IMR-90 (cell line): Measurements from ENCODE around the gene SEMA4D. TPM values are rescaled to one million over a fixed set of nuclear protein-coding genes. Genes with fewer than 3 reads are reported as not detected.
A peak's percentile ranks its signal among the peaks of the same experiment; 100 is the strongest.

Source experiments
- ATAC-seq: fragments of 200-7000 bp; cut with Tn5 transposase; 2 replicates; pipeline ENCODE4 v1.9.1; 2020; ENCODE audit warnings: low read depth, mild to moderate bottlenecking, moderate library complexity
- BruUV-seq: library from RNA; stranded (reverse); fragments of 400-500 nt; replicated peaks from 2 replicates; lab custom pipeline; 2021; lab: Mats Ljungman, UMichigan
- CTCF ChIA-PET: fragments of 300-600 bp; formaldehyde crosslinking; extraction: SDS; loops from one replicate; lab custom pipeline; 2021; ENCODE audit warnings: antibody characterized with exemption; lab: Yijun Ruan, JAX
- POLR2A ChIA-PET: fragments of 300-600 bp; sonication (Branson Sonifier 250); formaldehyde crosslinking; loops from one replicate; lab custom pipeline; 2022; ENCODE audit warnings: antibody characterized with exemption; ENCODE audit not compliant: unreplicated experiment; lab: Charles Lee
- DNase-seq: peaks from one replicate; pipeline ENCODE4 v3.0.0; 2013
- H2AFZ ChIP-seq: replicated peaks from 2 replicates; pipeline ENCODE3; 2013; ENCODE audit warnings: low read length, mild to moderate bottlenecking; ENCODE audit not compliant: poor library complexity
- H2AK5ac ChIP-seq: 2 replicates; pipeline ENCODE4 v1.6.1; 2013; ENCODE audit warnings: low read depth, low read length, inconsistent platforms
- H2AK9ac ChIP-seq: replicated peaks from 2 replicates; pipeline ENCODE3; 2013; ENCODE audit warnings: mild to moderate bottlenecking, low read depth, low read length, moderate library complexity; ENCODE audit not compliant: poor library complexity
- H2BK120ac ChIP-seq: 2 replicates; pipeline ENCODE4 v1.6.1; 2013; ENCODE audit warnings: low read depth, low read length, inconsistent platforms
- H2BK15ac ChIP-seq: 3 replicates; pipeline ENCODE4 v1.6.1; 2013; ENCODE audit warnings: low read depth, low read length, inconsistent platforms
- H2BK20ac ChIP-seq: 2 replicates; pipeline ENCODE4 v1.6.1; 2013; ENCODE audit warnings: low read depth, mild to moderate bottlenecking, inconsistent platforms, low read length, moderate library complexity
- H2BK5ac ChIP-seq: 2 replicates; pipeline ENCODE4 v1.6.1; 2013; ENCODE audit warnings: mild to moderate bottlenecking, low read depth, low read length, inconsistent platforms; ENCODE audit not compliant: poor library complexity, severe bottlenecking
- H3K14ac ChIP-seq: replicated peaks from 2 replicates; pipeline ENCODE4 v1.6.1; 2013; ENCODE audit warnings: low read depth, low read length, inconsistent platforms
- H3K18ac ChIP-seq: 2 replicates; pipeline ENCODE4 v1.6.1; 2013; ENCODE audit warnings: low read depth, low read length, control low read depth
- H3K23ac ChIP-seq: 2 replicates; pipeline ENCODE4 v1.6.1; 2013; ENCODE audit warnings: low read depth, low read length, inconsistent platforms
- H3K27ac ChIP-seq: 2 replicates; pipeline ENCODE4 v1.5.1; 2013; ENCODE audit warnings: mild to moderate bottlenecking, control low read depth, low read length; ENCODE audit not compliant: insufficient read depth
- H3K27me3 ChIP-seq: 2 replicates; pipeline ENCODE4 v1.6.1; 2013; ENCODE audit warnings: low read length; ENCODE audit not compliant: control insufficient read depth, insufficient read depth
- H3K36me3 ChIP-seq: 2 replicates; pipeline ENCODE4 v1.6.1; 2013; ENCODE audit warnings: low read length, mixed read lengths; ENCODE audit not compliant: control insufficient read depth, insufficient read depth
- H3K4ac ChIP-seq: 2 replicates; pipeline ENCODE4 v1.6.1; 2013; ENCODE audit warnings: low read depth, low read length, inconsistent platforms
- H3K4me1 ChIP-seq: 2 replicates; pipeline ENCODE4 v1.6.1; 2013; ENCODE audit warnings: low read length, mixed read lengths; ENCODE audit not compliant: control insufficient read depth, insufficient read depth
- H3K4me2 ChIP-seq: 2 replicates; pipeline ENCODE4 v1.6.1; 2013; ENCODE audit warnings: low read depth, mild to moderate bottlenecking, control low read depth, low read length, moderate library complexity
- H3K4me3 ChIP-seq: 2 replicates; pipeline ENCODE4 v1.5.1; 2013; ENCODE audit warnings: low read depth, mild to moderate bottlenecking, control low read depth, low read length, moderate library complexity; ENCODE audit not compliant: insufficient read depth
- H3K56ac ChIP-seq: 2 replicates; pipeline ENCODE4 v1.6.1; 2013; ENCODE audit warnings: low read length, inconsistent platforms; ENCODE audit not compliant: insufficient read depth; ENCODE audit errors: extremely low read depth
- H3K79me1 ChIP-seq, 2 experiments: 2 replicates each; pipeline ENCODE4 v1.6.1; 2013; ENCODE audit warnings: low read length in 2 of 2, inconsistent platforms in 1 of 2, low read depth in 1 of 2
- H3K9ac ChIP-seq: 2 replicates; pipeline ENCODE4 v1.6.1; 2013; ENCODE audit warnings: low read depth, low read length, control low read depth
- H3K9me1 ChIP-seq: 2 replicates; pipeline ENCODE4 v1.6.1; 2013; ENCODE audit warnings: low read length, inconsistent platforms; ENCODE audit not compliant: insufficient read depth
- H3K9me3 ChIP-seq: 2 replicates; pipeline ENCODE4 v1.6.1; 2013; ENCODE audit warnings: low read length; ENCODE audit not compliant: control insufficient read depth, insufficient read depth
- H4K20me1 ChIP-seq: 2 replicates; pipeline ENCODE4 v1.6.1; 2013; ENCODE audit warnings: low read length, inconsistent platforms; ENCODE audit not compliant: insufficient read depth
- H4K5ac ChIP-seq: 2 replicates; pipeline ENCODE4 v1.6.1; 2013; ENCODE audit warnings: mild to moderate bottlenecking, low read depth, low read length, control low read depth
- H4K8ac ChIP-seq, 2 experiments: 2 replicates each; pipeline ENCODE4 v1.6.1; 2013; ENCODE audit warnings: low read depth in 2 of 2, low read length in 2 of 2, control low read depth in 1 of 2, inconsistent platforms in 1 of 2
- H4K91ac ChIP-seq: 2 replicates; pipeline ENCODE4 v1.6.1; 2013; ENCODE audit warnings: low read depth, low read length, inconsistent platforms; ENCODE audit not compliant: insufficient read depth
- BHLHE40 ChIP-seq: fragments of 150-350 bp; IDR thresholded peaks from 2 replicates; pipeline ENCODE4 v1.6.1; 2016; ENCODE audit warnings: mild to moderate bottlenecking, low read depth, low read length
- CEBPB ChIP-seq: IDR thresholded peaks from 2 replicates; pipeline ENCODE4 v1.6.1; 2012; ENCODE audit warnings: low read depth, low read length, improper control_type of control experiment
- CHD1 ChIP-seq: IDR thresholded peaks from 2 replicates; pipeline ENCODE4 v1.6.1; 2012; ENCODE audit warnings: low read depth, low read length, improper control_type of control experiment
- CTCF ChIP-seq: conservative IDR thresholded peaks from 2 replicates; pipeline ENCODE4 v1.5.1; 2012; ENCODE audit warnings: mild to moderate bottlenecking, low read depth, low read length, improper control_type of control experiment
- ELK1 ChIP-seq: fragments of 150-350 bp; IDR thresholded peaks from 2 replicates; pipeline ENCODE4 v1.6.1; 2016; ENCODE audit warnings: low read depth, mild to moderate bottlenecking, low read length, moderate library complexity, borderline replicate concordance
- FOS ChIP-seq: fragments of 150-350 bp; IDR thresholded peaks from 2 replicates; pipeline ENCODE4 v1.6.1; 2016; ENCODE audit warnings: low read depth, low read length
- MAFK ChIP-seq: IDR thresholded peaks from 2 replicates; pipeline ENCODE4 v1.6.1; 2012; ENCODE audit warnings: low read depth, low read length, improper control_type of control experiment
- MAZ ChIP-seq: IDR thresholded peaks from 2 replicates; pipeline ENCODE4 v1.6.1; 2012; ENCODE audit warnings: low read depth, mild to moderate bottlenecking, low read length, improper control_type of control experiment, moderate library complexity, borderline replicate concordance
- MXI1 ChIP-seq: IDR thresholded peaks from 2 replicates; pipeline ENCODE4 v1.6.1; 2012; ENCODE audit warnings: low read depth, mild to moderate bottlenecking, low read length, moderate library complexity, borderline replicate concordance
- NFE2L2 ChIP-seq: fragments of 150-350 bp; IDR thresholded peaks from 2 replicates; pipeline ENCODE4 v1.6.1; 2016; ENCODE audit warnings: low read depth, mild to moderate bottlenecking, low read length
- POLR2A ChIP-seq: IDR thresholded peaks from 2 replicates; pipeline ENCODE4 v1.6.1; 2012; ENCODE audit warnings: mild to moderate bottlenecking, low read depth, low read length
- RAD21 ChIP-seq: IDR thresholded peaks from 2 replicates; pipeline ENCODE4 v1.6.1; 2012; ENCODE audit warnings: low read length, improper control_type of control experiment
- RCOR1 ChIP-seq: IDR thresholded peaks from 2 replicates; pipeline ENCODE4 v1.6.1; 2012; ENCODE audit warnings: mild to moderate bottlenecking, low read length, improper control_type of control experiment; ENCODE audit not compliant: insufficient replicate concordance
- RFX5 ChIP-seq: IDR thresholded peaks from 2 replicates; pipeline ENCODE4 v1.8.0; 2012; ENCODE audit warnings: low read depth, mild to moderate bottlenecking, low read length, moderate library complexity
- SMC3 ChIP-seq: fragments of 150-350 bp; IDR thresholded peaks from 2 replicates; pipeline ENCODE4 v1.6.1; 2016; ENCODE audit warnings: low read depth, mild to moderate bottlenecking, antibody characterized with exemption, low read length, moderate library complexity
- USF2 ChIP-seq: fragments of 150-350 bp; IDR thresholded peaks from 2 replicates; pipeline ENCODE4 v1.6.1; 2017; ENCODE audit warnings: mild to moderate bottlenecking, antibody characterized with exemption, low read length, low read depth
- WGBS, 2 experiments: methylation state at CpG; one replicate each; pipeline versions ENCODE4 v1.1.5 to v1.1.7; 2013; ENCODE audit warnings: missing lambda C conversion rate in 2 of 2; ENCODE audit not compliant: insufficient read length in 1 of 2; ENCODE audit errors: extremely low coverage in 2 of 2; 5-methylcytosine and 5-hydroxymethylcytosine counted together
- dilution Hi-C: fragments of 300-500 bp; cut with HindIII; formaldehyde crosslinking; loops from one replicate; pipeline ENCODE4 v1.14.3; 2018; ENCODE audit warnings: low sequenced_read_pairs; ENCODE audit not compliant: unreplicated experiment
- in situ Hi-C: fragments of 300-500 bp; cut with MboI; formaldehyde crosslinking; loops from 3 replicates; pipeline ENCODE4 v1.14.3; 2019; ENCODE audit warnings: low sequenced_read_pairs, inconsistent platforms, mixed read lengths
- intact Hi-C: fragments of 100-400 bp; cut with micrococcal nuclease; formaldehyde crosslinking; loops from 2 replicates; pipeline ENCODE4 v1.10.0; 2022
- polyA plus RNA-seq, 3 experiments: library from polyadenylated mRNA; depleted of rRNA; stranded (reverse); fragments of >200 nt; gene quantifications; 2 replicates each; pipeline ENCODE4 v1.2.3, GENCODE V29; 2012; ENCODE audit warnings: low replicate concordance in 1 of 3
- total RNA-seq: library from RNA; depleted of rRNA; stranded (reverse); fragments of >200 nt; gene quantifications from 2 replicates; pipeline ENCODE4 v1.2.3, GENCODE V29; 2012

Gene SEMA4D
- total and polyA plus RNA-seq, 2 of the 4 experiments (the other 2 are of a cell fraction), result 0.90 to 1.5 TPM

GRCh38 chr9:89471390-89471789 lies 26.5 kb downstream of the SEMA4D start:
- no peak overlapping the region for H2BK20ac ChIP-seq
- no peak overlapping the region for H3K4me3 ChIP-seq
- H3K9ac ChIP-seq, result no peak overlapping the region
- no peak overlapping the region for H3K56ac ChIP-seq
- H3K79me1 ChIP-seq, result peaks cover 0 to 7% of the 10 kb centered on the region in 2 experiments; a peak in 2 of 4 replicates
- TF ChIP-seq CTCF (no peak), RFX5 (no peak), BHLHE40 (no peak), NFE2L2 (no peak), USF2 (no peak), ELK1 (no peak), CHD1 (no peak), FOS (no peak), POLR2A (no peak), RCOR1 (no peak), MAFK (no peak), SMC3 (no peak), CEBPB (no peak), MAZ (no peak), RAD21 (no peak), MXI1 (no peak)
- no peaks in the 10 kb centered on the region for H4K20me1 ChIP-seq
- no CpG with 5 or more reads among the region's 3 CpGs for WGBS, 2 experiments
- no peak overlapping the region for H4K5ac ChIP-seq
- H3K9me3 ChIP-seq, result no peaks in the 10 kb centered on the region
- H2BK15ac ChIP-seq, result no peak overlapping the region
- no peak overlapping the region for H3K27ac ChIP-seq
- ATAC-seq (no peak), DNase-seq (no peak)
- no peak overlapping the region for H2BK5ac ChIP-seq
- H2AFZ ChIP-seq, result no peak overlapping the region
- H4K8ac ChIP-seq, result no peak overlapping the region
- no peak overlapping the region for H3K14ac ChIP-seq
- CTCF ChIA-PET, result no interaction called here
- no TSS peak for BruUV-seq
- H2BK120ac ChIP-seq, result no peak overlapping the region; the same call in 1 of the 2 replicates
- in situ Hi-C loops (no loop called here), dilution Hi-C loops (no loop called here), intact Hi-C loops (no loop called here)
- POLR2A ChIA-PET, result no interaction called here
- H3K18ac ChIP-seq, result 0 out of 2 replicates have a peak overlapping the region, but pooled peaks have one; percentile 22
- H2AK5ac ChIP-seq, result no peak overlapping the region
- H4K91ac ChIP-seq, result no peak overlapping the region
- H3K27me3 ChIP-seq, result no peaks in the 10 kb centered on the region
- H3K4me1 ChIP-seq, result peaks cover 23% of the 10 kb centered on the region
- H3K36me3 ChIP-seq, result no peaks in the 10 kb centered on the region
- no peak overlapping the region for H3K4me2 ChIP-seq
- H3K9me1 ChIP-seq, result peaks cover 7% of the 10 kb centered on the region
- H3K4ac ChIP-seq, result no peak overlapping the region
- H2AK9ac ChIP-seq, result no peak overlapping the region
- no peak overlapping the region for H3K23ac ChIP-seq
